Stimulated activated naive CD8-positive, alpha-beta T cell treated with anti-CD3 and anti-CD28 coated beads, Interleukin-15, Interleukin-2, amounts not matched to agents 100 U/mL and 50 U/mL, for 24 hours (primary cell): Measurements from ENCODE around the gene RPL22L1.
"Not testable (repeated sequence)": the region's sequence is repeated elsewhere in the genome, so short reads cannot be mapped to it uniquely, and the experiment has no call there.

Source experiments
- ATAC-seq: fragments of 150-1000 bp; cut with Tn5 transposase; one replicate; pipeline ENCODE4 v1.10.0; 2021
- DNase-seq: peaks from one replicate; pipeline ENCODE4 v3.0.0; 2021

RPL22L1 gene

DNA sequence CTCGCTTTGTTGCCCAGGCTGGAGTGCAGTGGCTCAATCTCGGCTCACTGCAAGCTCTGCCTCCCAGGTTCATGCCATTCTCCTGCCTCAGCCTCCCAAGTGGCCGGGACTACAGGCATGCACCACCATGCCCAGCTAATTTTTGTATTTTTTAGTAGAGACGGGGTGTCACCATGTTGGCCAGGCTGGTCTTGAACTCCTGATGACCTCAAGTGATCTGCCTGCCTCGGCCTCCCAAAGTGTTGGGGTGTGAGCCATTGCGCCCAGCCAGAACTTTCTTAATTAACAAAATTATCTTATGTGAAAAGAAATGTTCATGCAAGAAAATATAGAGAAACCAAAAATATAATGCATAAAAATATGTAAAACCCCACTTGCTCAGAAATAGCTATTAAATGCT is 7.3 kb upstream of the RPL22L1 start:
- not testable (repeated sequence) for ATAC-seq, DNase-seq

DNA sequence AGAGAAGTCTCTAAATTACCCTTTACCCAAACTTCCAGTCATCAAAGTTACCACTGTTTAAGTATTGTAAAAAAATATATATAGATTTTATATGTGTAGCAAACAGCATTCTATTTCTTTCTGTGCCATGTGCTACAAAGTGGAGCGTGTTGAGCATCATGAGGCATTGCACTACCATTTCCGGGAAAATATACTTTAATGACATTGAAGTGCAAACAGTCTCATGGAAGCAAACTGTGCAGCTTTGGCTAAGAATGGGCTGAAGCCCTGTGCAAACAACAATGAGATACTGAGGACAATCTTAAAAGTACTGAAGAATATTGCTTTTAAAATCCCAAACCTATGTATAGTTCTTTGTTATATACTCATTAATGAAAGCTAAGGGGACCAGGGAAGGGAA is 6.5 kb upstream of the RPL22L1 start:
- ATAC-seq (no peak), DNase-seq (no peak)

DNA sequence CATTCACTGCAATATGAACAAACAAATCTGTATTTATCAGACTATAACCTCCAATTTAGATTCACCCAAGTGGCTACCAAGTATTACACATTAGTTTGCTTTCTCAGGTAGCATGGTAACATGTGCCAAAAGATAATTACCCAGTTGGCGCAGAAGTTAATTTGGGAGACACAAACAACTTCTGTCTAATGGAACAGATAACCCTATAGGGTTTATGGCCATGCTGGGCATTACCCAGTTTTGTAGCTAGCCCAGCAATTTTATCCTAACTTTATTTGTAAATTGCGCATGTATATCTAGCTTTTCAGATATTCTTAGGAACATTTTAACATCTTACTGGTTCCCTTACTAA is 780 bp downstream of the RPL22L1 start:
- ATAC-seq (no peak), DNase-seq (no peak)

DNA sequence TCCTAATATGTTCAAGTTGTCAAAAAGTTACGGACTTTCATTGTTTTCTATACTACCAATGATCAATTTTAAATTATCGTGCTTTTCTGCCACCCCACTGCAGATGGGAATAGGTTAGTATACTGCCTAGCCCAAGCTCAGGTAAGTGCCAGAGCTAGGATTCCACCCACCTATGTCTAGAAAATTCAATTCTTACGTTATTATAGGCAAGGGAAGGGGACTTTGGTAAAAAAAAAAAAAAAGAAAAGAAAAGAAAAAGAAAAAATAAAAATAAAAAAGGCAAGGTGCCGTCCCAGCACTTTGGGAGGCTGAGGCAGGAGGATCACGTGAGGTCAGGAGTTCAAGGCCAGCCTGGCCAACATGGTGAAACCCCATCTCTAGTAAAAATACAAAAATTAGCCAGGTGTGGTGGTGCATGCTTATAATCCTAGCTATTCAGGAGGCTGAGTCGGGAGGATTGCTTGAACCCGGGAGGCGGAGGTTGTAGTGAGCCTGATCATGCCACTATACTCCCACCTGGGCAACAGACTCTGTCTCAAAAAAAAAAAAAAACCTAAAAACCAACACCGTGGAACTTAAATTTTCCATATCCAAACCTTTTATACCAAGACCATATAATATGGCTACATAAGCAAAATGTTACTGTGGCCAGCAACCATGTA is 1.3 kb downstream of the RPL22L1 start:
- ATAC-seq (no peak), DNase-seq (no peak)

DNA sequence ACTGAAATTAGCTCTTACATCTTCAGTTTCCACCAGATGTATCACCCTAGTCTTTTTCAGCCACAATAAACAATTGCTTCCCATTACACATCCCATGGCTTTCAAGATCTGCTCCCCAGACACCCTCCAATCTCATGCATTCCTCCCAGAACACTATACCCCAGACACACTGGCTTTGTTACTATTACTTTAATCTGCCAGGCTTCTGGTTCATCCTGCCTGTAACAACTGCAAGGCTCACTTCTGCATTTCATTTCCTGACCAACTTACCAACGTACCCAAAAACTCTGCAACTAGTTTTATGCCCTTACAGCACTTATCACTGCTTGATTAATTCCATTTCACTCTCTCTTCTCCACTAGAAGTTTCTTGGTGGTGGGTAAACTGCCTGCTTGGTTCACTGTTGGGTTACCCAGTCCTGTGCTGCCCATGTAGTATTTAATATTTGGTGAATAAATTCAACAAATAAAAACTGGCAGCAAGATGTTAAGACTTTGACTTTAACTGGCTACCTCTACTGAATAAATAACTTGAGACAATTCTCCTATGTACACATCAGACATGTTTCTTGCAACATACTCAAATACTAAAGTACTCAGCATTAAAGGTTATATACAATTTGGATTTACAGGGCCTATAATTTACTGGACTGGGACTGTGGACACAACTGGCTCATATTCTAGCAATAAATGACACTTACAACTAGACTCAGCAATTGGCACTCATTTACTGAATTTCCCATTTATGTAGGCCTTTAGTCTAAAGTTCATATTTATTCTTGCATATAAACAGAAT is 2.7 kb downstream of the RPL22L1 start:
- no peak for DNase-seq
- no peak for ATAC-seq

DNA sequence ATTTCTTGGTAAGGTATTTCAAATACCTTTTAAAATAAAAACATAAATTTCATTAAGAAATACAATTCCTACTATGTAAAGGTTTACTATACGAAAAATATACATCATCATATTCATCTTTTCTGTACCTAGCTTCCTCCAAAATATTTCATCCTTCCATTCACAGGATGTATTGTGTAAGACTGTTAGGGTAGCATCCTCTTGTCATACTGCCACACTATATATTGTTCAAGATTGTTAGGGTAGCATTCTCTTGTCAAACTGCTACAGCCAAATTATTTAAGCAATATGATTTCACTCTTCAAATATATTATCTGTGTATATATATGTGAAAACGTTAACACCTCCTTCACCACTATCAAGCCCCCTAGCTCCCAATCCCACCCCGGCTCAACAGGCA is 3.5 kb downstream of the RPL22L1 start:
- DNase-seq (no peak), ATAC-seq (no peak)

DNA sequence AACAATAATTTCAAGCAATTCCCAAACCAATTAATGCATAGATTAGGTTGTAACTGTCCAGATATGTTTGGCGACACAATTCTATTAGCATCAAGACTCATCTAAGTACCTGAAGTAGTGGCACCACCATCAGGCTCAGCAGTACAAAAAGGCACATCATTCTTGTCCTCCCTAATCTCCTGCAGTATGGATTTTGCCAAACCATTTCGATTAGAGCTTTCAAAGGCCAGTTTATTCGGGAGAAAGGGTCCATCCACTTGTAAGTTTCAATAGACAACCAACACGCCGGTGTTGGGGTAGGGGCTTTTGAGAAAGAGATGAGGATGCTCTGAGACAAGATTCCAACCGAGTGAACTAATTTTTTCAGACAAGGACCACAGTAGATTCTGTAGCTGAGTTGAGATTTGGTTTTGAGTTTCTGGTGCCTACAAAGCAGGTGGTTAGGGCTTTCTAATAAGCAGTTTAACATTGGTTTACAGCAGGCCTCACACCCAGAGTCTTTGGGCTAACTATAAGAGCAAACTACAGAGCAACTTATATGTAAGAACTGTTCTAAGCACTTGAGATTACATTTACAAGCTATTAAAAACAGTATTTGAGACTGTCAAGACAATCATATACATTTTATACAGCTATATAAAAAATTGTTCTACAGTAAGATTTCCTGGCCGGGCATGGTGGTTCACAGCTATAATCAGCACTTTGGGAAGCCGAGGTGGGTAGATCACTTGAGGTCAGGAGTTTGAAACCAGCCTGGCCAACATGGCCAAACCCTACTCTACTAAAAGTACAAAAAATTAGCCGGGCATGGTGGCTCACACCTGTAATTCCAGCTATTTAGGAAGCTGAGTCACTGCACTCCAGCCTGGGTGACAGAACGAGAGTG is 4.5 kb downstream of the RPL22L1 start:
- ATAC-seq = no peak
- no peak for DNase-seq

DNA sequence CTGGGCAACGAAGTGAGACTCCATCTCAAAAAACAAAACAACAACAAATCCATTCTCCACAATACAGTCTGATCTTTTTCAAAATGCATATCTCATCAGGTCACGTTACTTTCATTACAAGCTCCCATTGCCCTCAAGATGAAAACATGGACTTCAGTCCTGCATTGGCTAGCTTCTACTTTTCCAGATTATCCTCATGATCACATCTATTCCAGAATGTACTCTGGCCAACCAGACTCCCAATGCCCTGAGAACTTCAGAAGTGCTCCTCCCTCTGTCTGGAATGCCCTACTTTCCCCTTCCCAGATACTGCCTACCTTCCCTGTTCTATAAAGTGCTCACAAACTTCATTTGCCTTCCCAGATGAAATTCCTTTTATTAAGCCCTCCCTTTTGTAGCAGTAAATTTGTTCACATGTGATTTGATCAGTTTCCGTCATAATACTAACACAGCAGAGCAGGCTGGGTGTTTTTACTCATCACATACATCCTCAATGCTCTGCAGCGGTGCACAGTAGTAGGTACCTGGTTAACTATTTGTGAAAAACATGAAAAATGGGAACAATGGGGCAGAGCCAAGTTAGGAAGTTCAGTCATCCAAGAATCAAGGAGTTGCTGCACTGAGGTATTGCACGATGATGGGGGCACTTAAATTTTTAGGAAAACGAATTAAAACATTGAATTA is 5.3 kb downstream of the RPL22L1 start:
- peak; percentile 21 for ATAC-seq
- no peak for DNase-seq

DNA sequence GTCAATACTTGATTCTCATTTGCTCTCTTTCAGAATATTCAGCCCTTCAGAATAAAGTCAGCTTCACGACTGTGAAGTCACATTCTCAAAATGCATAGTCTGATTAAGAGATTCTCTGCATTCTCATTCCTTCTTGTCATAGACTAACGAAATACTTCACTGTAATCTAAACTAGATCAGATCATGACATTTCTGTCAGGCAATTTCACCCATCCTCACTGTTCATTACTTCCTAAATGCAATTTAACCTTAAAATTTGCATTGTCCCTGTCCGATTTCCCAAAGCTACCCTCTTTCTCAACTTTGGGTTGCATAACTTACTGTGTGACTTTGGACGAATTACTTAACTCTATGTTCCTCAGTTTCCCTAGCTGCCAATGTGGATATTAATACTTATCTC is 6.2 kb downstream of the RPL22L1 start:
- DNase-seq (no peak), ATAC-seq (no peak)

DNA sequence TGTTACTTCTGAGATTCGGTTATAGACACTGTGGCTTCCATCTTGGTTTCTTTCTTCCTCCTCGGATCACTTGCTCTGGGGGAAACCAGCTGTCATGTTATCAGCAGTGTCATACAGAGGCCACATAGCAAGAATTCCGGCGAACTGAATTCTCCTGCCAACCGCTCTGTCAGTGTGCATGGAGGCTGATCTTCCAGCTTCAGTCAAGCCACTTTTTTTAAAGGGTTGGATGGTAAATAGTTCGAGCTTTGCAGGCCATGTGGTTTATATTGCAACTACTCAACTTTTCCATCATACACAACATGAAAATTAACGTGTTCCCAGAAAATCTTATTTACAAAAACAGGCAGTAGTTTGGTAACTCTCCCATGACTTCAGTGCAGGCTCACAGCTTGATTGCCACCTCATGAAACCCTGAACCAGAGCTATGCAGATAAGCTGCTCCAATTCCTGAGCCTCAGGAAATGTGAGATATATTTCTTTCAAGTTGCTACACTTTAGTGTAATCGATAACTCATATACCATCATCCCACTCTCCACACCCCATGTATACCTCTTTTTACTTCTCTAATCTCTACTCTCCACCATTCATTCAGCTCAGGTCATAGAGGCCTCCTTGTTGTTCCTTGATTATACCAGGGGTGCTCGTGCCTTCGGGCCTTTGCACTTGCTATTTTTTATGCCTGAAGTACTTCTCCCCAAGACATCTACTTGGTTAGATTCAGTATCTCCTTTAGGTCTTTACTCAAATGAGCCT is 7.2 kb downstream of the RPL22L1 start:
- no peak for DNase-seq
- ATAC-seq = no peak

DNA sequence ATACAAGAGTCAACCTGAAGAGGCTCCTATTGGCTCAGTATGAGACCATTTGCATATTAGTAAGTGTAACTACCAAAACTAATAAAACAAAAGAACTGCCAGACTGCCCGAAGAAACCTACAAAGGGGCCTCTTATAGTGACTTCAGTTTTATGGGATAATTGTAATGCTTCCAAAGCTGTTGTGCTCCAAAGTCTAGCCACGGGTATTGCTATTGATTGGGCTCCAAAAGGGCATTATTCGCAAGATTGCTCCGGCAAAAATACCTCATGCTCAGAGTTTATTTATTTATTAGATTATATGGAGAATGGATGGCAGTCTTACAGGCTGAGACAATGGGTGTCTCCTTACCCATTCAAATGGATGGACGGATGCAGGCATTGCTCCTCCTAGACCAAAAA is 11.4 kb downstream of the RPL22L1 start:
- no peak for DNase-seq
- no peak for ATAC-seq

DNA sequence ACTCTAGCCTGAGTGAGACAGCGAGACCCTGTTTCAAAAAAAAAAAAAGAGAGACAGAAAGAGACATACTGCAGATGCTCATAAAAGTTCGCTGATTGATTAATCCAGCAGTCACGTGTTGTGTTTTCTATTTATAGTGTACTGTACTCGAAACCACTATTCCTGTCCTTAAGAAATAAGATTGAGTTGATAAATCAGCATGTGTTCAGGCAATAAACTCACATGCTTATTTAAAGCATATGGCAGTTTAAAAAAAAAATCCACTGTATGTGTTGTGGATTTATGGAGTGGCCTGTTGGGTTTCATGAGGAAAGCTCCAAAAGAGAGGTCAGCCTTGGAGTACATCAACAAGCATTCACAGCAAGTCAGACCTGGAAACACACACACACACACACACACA is 17.7 kb downstream of the RPL22L1 start:
- ATAC-seq = no peak

DNA sequence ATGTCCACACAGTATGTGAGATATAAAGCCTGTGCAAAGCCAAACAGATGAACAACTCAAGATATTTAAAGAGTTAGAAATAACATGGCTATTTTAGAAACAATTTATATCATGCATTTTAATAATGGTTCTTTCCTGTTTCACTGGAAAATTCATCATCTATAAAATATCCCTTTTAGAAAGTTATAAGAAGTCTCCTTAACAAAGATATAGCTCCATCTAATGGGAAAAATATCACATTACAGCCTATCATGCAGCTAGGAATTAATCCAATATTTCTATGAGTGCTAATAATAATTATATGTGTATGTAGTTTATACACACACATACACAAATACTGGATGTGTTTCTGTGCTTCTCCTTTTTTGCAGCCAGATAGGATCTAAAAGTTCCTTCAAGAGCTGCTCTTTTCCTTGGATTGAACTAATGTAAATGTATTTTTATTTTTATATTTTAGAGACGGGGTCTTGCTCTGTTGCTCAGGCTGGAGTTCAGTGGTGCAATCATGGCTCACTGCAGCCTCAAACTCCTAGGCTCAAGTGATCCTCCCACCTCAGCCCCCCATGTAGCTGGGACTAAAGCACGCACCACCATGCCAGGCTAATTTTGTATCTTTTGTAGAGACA is 21.6 kb downstream of the RPL22L1 start:
- no peak for ATAC-seq
- no peak for DNase-seq

More for the DNA sequence above, 17.7 kb downstream of the RPL22L1 start:
- DNase-seq = no peak

DNA sequence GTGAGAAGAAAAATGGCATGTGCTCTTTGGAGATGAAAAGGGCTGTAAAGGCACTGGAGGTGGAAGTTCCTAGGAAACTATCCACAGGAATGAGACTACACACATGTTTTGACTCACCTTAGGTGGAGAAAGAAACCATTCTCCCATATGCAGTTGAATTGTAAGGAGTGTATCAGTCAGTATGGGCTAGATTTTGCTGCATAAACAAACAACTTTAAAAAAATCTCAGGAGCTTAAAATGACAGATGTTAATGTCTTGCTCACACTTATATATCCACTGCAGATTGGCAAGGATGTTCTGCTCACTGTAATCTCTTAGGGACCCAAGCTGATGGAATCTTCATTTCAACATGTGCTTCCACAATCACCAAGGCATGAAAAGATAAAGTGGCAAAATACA is 25.6 kb downstream of the RPL22L1 start:
- ATAC-seq (no peak), DNase-seq (no peak)

DNA sequence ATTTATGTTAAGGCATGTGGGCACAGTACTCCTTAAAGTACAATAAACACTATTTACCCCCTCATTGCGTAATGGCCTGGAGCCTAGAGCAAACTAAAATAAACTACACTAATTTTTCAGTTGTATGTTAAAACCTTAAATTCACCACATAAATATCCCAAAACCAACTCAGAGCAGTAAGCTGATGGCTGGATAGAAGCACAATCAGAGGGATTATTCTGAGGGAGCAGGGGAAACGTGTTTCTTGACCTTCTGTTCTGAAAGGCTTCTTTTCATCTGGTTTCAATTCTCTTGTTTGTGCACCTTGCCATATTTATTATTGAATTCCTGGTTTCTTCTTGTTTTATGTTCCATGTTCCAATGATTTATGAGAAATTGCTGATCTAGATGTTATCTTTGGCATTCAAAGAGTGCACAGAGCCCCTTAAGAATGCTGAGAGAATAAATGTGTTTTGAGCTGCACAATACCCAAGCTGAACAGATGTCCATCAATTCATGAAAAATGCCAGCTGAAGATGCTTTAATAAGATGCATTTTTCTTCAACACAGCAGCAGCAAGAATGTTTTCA is 29.6 kb downstream of the RPL22L1 start:
- ATAC-seq (no peak), DNase-seq (no peak)

DNA sequence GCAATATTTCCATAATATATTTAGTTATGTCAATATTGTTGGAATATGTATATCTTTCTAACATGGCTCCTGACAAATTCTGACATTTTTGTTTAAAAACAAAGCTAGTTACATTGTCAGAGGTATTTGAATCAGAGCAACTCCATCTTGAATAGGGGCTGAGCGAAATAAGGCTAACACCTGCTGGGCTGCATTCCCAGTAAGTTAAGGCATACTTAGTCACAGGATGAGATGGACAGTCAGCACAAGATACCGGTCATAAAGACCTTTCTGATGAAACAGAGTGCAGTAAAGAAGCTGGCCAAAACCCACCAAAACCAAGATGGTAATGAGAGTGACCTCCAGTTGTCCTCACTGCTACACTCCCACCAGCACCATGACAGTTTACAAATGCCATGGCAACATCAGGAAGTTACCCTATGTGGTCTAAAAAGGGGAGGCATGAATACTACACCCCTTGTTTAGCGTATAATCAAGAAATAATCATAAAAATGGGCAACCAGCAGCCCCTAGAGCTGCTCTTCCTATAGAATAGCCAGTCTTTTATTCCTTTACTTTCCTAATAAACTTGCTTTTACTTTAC is 30.4 kb downstream of the RPL22L1 start:
- DNase-seq = no peak

DNA sequence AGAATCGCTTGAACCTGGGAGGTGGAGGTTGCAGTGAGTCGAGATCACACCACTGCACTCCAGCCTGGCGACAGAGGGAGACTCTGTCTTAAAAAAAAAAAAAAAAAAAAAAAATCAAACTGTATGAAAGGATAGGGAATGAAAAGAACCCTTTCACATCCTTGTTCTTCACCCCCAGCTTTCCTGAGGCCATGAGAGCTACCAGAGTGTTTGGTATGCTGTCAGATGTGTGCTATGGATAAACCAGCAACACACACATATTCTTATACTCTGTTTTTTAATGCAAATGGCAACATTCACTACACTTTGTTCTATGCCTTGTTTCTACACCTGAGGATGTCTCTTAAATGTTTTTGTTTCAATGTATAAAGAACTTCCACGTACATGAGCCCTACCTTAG is 33.5 kb downstream of the RPL22L1 start:
- ATAC-seq (no peak), DNase-seq (no peak)

More for the DNA sequence above, 30.4 kb downstream of the RPL22L1 start:
- ATAC-seq = no peak

DNA sequence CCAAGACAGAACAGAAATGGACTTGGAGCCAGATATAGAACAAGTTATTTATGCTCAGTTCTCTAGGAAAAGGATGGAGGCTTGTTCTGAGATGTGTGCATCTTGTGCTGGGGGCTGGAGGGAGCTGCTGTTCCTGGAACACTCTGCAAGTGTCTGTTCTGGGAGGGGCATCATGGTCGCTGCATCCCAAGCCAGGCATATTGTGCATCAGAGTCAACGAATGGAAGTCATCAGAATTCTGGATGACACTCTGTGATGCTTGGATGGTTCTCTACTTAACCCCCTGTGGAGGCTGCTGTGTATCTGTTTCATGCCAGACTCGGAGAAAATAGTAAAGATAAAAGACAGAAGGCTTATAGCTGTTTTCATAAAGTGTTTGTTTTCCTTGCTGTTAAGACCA is 34.7 kb downstream of the RPL22L1 start:
- DNase-seq (no peak), ATAC-seq (no peak)

DNA sequence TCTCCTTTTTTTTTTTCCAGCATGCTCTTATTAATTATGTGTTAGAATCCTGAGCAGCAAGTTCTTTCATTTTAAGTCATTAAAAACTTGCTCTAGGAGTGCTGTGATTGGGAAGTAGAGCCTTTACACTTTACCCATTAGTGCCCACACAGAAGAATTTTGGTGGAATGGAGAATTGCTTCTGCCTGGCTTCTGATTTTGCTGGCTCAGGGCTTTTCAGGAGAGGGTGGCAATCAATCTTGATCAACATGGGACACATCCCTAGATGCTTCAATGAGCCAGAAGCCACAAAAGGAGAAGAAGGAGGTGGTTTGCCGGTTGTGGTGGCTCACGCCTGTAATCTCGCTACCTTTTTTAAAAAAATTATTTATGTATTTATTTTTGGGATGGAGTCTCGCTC is 39.4 kb downstream of the RPL22L1 start:
- DNase-seq = no peak

DNA sequence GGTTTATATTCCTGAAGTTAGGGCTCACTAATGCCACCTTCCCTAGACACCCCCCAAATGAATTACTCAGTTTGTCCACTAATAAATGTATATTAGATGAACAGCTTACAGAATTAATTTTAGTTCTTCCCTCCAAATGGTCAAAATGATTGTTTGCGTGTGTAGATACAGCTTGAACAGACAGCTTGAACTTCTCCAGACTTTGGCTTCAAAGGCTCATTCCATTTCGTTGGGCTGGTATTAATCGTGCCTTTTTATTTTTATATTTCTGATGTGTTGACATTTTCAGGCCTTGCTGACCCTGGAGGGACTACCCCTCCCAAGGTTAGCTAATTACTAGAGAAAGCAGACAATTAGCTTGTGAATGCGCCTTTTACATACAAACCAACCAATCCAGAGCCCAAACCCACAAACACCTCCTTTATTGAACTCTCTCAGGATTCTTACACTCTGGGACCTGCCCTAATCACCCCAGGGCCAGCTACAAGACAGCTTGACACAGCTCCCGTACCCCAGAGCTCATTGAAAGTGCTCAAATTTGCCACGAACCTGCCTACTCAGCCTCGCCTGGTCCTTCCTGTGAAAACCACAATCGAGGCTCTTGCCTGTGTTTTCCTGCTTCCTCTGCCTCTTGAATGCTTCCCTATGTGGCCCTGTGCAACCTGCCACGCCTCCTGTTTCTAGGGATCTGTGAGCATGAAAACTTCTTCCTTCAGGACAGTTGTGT is 40.3 kb downstream of the RPL22L1 start:
- ATAC-seq (no peak), DNase-seq (no peak)

More for the DNA sequence above, 39.4 kb downstream of the RPL22L1 start:
- no peak for ATAC-seq
